ENCODE data around the gene RPS28. TPM values are rescaled to one million over a fixed set of nuclear protein-coding genes. Genes with fewer than 3 reads are reported as not detected.

RPS28 gene
- total RNA-seq, 4 donors from 2014 or later = 275 to 526 (median 413) TPM

DNA sequence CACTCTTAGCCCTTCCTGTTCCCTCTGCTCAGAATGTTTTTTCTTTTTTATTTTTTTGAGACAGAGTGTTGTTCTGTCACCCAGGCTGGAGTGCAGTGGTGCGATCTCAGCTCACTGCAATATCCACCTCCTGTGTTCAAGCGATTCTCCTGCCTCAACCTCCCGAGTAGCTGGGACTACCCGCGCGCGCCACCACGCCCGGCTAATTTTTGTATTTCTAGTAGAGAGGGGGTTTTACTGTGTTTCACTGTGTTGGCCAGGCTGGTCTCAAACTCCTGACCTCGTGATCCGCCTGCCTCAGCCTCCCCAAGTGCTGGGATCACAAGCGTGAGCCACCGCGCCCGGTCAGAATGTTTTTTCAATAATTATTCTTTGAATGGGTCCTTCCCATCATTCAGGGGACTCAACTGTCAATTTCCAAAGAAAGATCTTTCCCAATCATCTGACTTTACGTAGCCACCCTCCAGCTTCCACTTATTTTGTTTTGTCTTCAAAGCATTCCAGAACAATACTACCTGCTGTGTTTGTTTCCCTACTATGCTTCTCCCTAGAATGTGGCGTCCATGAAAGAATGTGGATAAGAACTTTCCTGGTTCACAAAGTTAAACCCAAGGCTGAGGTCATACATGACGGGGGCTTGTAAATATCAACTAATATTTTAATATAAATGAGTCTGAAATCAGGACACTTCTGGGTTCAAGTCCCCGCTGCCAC is 1.3 kb upstream of the RPS28 start:
- Histone ChIP-seq H3K27ac (peak overlapping the region; percentile 90 to 96 (median 94)), H3K36me3 (peaks cover 0 to 7% (median 0%) of the 10 kb centered on the region in 4 donors), H3K4me3 (peak overlapping the region in 3 of 4 donors; percentile 76 to 88 (median 86)), H3K4me1 (peaks cover 20 to 29% (median 24%) of the 10 kb centered on the region in 4 donors), H3K27me3 (no peaks in the 10 kb centered on the region), H3K9me3 (no peaks in the 10 kb centered on the region)
- DNase-seq = no peak
- no peak for TF ChIP-seq POLR2AphosphoS5 (IDR thresholded peaks at IDR 0.05)
- TF ChIP-seq POLR2A (IDR thresholded peaks at IDR 0.05) = no peak
- 65 to 84% methylated on average over 5 to 19 of the region's 19 CpGs for WGBS, 2 donors (ENCODE audit: low coverage in 1 of 2)
- in situ Hi-C loops (cut with MboI; ENCODE audit: low pct_ligation_motif_present in 1 of 4, low pct_unique_long_range_greater_than_20kb in 1 of 4, low sequenced_read_pairs in 3 of 4) (loop anchor here in 1 of 4 donors (5.0 kb wide), 1 partner anchor 53 kb away; no protein-coding TSS in a partner anchor), intact Hi-C loops (cut with DNase I; ENCODE audit: low total_unique reads) (no loop called here)

DNA sequence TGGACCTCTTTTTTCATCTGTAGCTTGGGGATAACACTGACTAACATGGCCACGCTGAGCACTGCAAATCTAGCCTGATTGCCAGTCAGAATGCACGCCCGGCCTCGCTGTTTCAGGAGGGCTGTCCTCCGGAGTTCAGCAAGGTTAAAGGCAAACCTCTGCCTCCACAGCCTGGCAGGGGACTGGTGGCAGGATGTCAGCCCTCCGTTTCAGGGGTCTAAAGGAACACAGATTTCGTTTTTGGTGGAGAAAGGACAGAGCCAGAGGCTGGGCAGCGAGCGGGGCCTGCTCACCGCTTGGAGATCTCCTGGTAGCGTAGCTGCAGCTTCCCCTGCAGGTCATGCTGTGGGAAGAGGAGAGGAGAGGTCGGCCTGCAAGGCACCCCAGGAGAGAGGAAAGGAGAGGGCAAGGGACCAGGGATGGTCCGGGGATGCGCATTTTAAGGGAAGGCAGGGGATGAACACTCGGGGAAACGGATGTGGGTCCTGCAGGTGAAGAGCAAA is 681 bp upstream of the RPS28 start:
- no peak for DNase-seq
- intact Hi-C loops (cut with DNase I; ENCODE audit: low total_unique reads) (no loop called here), in situ Hi-C loops (cut with MboI; ENCODE audit: low pct_ligation_motif_present in 1 of 4, low pct_unique_long_range_greater_than_20kb in 1 of 4, low sequenced_read_pairs in 3 of 4) (loop anchor here in 1 of 4 donors (5.0 kb wide), 1 partner anchor 53 kb away; no protein-coding TSS in a partner anchor)
- no peak for TF ChIP-seq EP300 (IDR thresholded peaks at IDR 0.05; ENCODE audit: low read depth)
- no peak for TF ChIP-seq POLR2A (IDR thresholded peaks at IDR 0.05)
- TF ChIP-seq, protein P1, sequence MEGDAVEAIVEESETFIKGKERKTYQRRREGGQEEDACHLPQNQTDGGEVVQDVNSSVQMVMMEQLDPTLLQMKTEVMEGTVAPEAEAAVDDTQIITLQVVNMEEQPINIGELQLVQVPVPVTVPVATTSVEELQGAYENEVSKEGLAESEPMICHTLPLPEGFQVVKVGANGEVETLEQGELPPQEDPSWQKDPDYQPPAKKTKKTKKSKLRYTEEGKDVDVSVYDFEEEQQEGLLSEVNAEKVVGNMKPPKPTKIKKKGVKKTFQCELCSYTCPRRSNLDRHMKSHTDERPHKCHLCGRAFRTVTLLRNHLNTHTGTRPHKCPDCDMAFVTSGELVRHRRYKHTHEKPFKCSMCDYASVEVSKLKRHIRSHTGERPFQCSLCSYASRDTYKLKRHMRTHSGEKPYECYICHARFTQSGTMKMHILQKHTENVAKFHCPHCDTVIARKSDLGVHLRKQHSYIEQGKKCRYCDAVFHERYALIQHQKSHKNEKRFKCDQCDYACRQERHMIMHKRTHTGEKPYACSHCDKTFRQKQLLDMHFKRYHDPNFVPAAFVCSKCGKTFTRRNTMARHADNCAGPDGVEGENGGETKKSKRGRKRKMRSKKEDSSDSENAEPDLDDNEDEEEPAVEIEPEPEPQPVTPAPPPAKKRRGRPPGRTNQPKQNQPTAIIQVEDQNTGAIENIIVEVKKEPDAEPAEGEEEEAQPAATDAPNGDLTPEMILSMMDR (IDR thresholded peaks at IDR 0.05) = no peak
- Histone ChIP-seq H3K4me1 (peaks cover 20 to 29% (median 24%) of the 10 kb centered on the region in 4 donors), H3K9me3 (no peaks in the 10 kb centered on the region), H3K4me3 (peak overlapping the region; percentile 55 to 88 (median 81)), H3K36me3 (peaks cover 0 to under 1% (median 0%) of the 10 kb centered on the region in 4 donors), H3K27ac (peak overlapping the region; percentile 90 to 96 (median 94)), H3K27me3 (no peaks in the 10 kb centered on the region)
- 2% methylated on average over 13 of the region's 16 CpGs; no CpG with 5 or more reads in 1 of the 2 donors for WGBS, 2 donors (ENCODE audit: low coverage in 1 of 2)

DNA sequence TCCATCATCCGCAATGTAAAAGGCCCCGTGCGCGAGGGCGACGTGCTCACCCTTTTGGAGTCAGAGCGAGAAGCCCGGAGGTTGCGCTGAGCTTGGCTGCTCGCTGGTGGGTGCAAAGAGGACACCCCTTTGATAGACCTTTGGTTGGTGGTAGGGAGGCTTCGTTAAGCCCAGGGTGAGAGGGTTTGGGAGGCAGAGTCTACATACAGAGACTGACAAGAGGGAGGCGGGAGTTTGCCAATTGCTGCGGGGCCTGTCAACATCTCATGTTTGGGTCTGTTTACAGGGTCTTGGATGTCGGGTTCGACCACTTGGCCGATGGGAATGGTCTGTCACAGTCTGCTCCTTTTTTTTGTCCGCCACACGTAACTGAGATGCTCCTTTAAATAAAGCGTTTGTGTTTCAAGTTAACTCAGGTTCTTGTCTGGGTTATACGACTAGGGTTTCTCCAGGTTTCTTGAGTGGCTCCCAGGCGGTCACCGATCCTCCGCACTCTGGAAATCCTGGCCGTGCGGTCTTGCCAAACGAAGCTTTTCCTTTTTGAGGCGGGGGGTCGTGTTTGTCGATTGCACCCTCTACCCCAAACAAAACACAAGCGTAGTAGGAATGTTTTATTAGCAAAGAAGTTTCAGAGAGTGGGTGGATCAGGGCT is 816 bp downstream of the RPS28 start:
- intact Hi-C loops (cut with DNase I; ENCODE audit: low total_unique reads) = no loop called here
- Histone ChIP-seq H3K4me1 (peaks cover 20 to 29% (median 24%) of the 10 kb centered on the region in 4 donors), H3K4me3 (peak overlapping the region; percentile 76 to 99 (median 87))

DNA sequence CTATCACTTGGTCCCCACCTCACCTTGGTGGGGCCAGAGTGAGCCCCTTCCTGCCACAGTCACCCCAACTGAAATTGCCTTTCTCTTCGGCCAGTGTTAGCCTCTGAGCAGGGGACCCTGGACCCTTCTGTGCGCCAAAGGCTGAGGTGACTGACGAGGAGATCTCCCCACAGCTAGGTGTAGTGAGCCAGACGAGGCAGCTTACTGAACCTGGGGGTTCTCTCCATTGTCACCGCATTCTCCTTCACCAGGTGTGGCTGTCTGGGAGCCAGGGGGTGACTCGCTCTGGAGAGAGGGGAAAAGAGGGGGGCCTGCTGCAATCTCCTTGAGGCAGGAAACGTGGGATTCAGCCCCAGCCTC is 1.3 kb downstream of the RPS28 start:
- Histone ChIP-seq H3K4me3 (peak overlapping the region in 3 of 4 donors; percentile 76 to 88 (median 86)), H3K27me3 (peaks cover 3% of the 10 kb centered on the region), H3K27ac (peak overlapping the region; percentile 90 to 96 (median 94)), H3K9me3 (no peaks in the 10 kb centered on the region), H3K36me3 (no peaks in the 10 kb centered on the region), H3K4me1 (peaks cover 20 to 29% (median 24%) of the 10 kb centered on the region in 4 donors)
- intact Hi-C loops (cut with DNase I; ENCODE audit: low total_unique reads) = no loop called here
- in situ Hi-C loops (cut with MboI; ENCODE audit: low pct_ligation_motif_present in 1 of 4, low pct_unique_long_range_greater_than_20kb in 1 of 4, low sequenced_read_pairs in 3 of 4) = loop anchor here in 1 of 4 donors (5.0 kb wide), 1 partner anchor 55 kb away; no protein-coding TSS in a partner anchor
- no peak for DNase-seq
- 53% methylated on average over 6 of the region's 7 CpGs; no CpG with 5 or more reads in 1 of the 2 donors for WGBS, 2 donors (ENCODE audit: low coverage in 1 of 2)
- TF ChIP-seq EP300 (IDR thresholded peaks at IDR 0.05; ENCODE audit: low read depth) = no peak
- TF ChIP-seq POLR2AphosphoS5 (IDR thresholded peaks at IDR 0.05) = no peak
- TF ChIP-seq POLR2A (IDR thresholded peaks at IDR 0.05) = no peak
- TF ChIP-seq, protein P1 (IDR thresholded peaks at IDR 0.05) = no peak

More for the DNA sequence above, 816 bp downstream of the RPS28 start:
- Histone ChIP-seq H3K9me3 (no peaks in the 10 kb centered on the region), H3K27ac (peak overlapping the region; percentile 90 to 96 (median 94)), H3K36me3 (no peaks in the 10 kb centered on the region), H3K27me3 (no peaks in the 10 kb centered on the region)
- 11% methylated on average over 30 of the region's 30 CpGs; no CpG with 5 or more reads in 1 of the 2 donors for WGBS, 2 donors (ENCODE audit: low coverage in 1 of 2)
- no peak for DNase-seq
- in situ Hi-C loops (cut with MboI; ENCODE audit: low pct_ligation_motif_present in 1 of 4, low pct_unique_long_range_greater_than_20kb in 1 of 4, low sequenced_read_pairs in 3 of 4) = loop anchor here in 1 of 4 donors (5.0 kb wide), 1 partner anchor 55 kb away; no protein-coding TSS in a partner anchor
- TF ChIP-seq EP300 (IDR thresholded peaks at IDR 0.05; ENCODE audit: low read depth) (no peak), POLR2A (IDR thresholded peaks at IDR 0.05) (no peak), POLR2AphosphoS5 (IDR thresholded peaks at IDR 0.05) (no peak)
- TF ChIP-seq, protein P1 (IDR thresholded peaks at IDR 0.05) = no peak

All from transverse colon (tissue), 4 donors.